ENCODE results near the gene AKNAD1.

The AKNAD1 gene

DNA sequence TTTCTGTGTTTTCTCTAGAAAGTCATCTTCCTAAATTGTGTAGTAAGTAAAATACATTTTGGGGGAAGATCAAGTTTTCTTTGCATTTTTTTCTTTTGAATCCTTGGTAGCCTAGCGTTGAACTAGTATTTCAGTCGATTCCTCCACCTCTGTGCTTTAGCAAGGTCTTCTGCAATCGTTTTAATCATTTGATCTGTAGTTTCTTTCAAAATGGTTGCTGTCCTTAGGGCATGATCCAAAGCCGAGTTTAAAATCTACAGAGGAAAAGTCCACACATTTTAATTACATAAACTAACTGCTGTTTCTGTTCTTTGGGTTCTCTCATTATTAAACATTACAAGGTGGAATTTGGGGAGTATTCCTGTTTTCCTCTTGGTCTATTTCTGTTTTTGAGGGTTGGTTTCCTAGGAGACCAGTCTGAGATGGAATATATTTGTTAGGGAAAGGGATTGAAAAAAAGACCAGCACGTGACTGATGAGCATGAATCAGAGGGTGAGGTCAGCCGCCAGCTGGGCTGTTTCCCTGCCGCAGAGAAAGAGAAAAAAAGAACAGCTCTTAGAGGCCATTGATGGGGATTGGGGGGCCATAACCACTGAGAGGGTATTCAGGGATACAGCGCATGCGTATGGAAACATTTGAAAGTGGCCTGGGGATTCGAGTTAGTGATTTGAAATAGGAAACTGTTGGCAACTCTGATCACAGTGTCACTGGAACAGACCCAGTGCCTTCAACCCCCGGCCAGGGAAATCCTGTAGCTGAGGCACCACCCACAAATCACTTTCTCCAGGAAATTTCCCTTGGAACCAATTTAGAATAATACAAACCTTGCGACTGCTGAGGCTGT, 40.6 kb downstream of the AKNAD1 start (continued):
- TF ChIP-seq SALL2 (tag by site-specific recombination; IDR thresholded peaks at IDR 0.05; ENCODE audit: borderline replicate concordance) (no peak), ZNF121 (tag by site-specific recombination; IDR thresholded peaks at IDR 0.05) (no peak), ZNF324 (tag by site-specific recombination; IDR thresholded peaks at IDR 0.05) (0 out of 2 replicates have a peak, but pooled peaks have one; percentile 24), ZNF394 (tag by site-specific recombination; IDR thresholded peaks at IDR 0.05; ENCODE audit: borderline replicate concordance) (no peak; the same call in 1 of the 2 replicates), ZNF548 (tag by site-specific recombination; IDR thresholded peaks at IDR 0.05) (no peak), OVOL3 (tag by site-specific recombination; IDR thresholded peaks at IDR 0.05) (no peak), ZNF302 (tag by site-specific recombination; IDR thresholded peaks at IDR 0.05; ENCODE audit: low read depth) (no peak), MZF1 (tag by site-specific recombination; IDR thresholded peaks at IDR 0.05; ENCODE audit: borderline replicate concordance) (peak; percentile 76), ZNF416 (tag by site-specific recombination; IDR thresholded peaks at IDR 0.05) (no peak), ZNF426 (tag by site-specific recombination; IDR thresholded peaks at IDR 0.05) (no peak), ZNF341 (tag by site-specific recombination; IDR thresholded peaks at IDR 0.05; ENCODE audit: low read depth) (peak; percentile 75), ZBTB17 (tag by site-specific recombination; IDR thresholded peaks at IDR 0.05) (peak; percentile 86), ZNF777 (tag by site-specific recombination; IDR thresholded peaks at IDR 0.05; ENCODE audit: borderline replicate concordance) (no peak), ZXDB (tag by site-specific recombination; IDR thresholded peaks at IDR 0.05) (peak; percentile 65; the same call in 1 of the 2 replicates), KLF9 (tag by site-specific recombination; IDR thresholded peaks at IDR 0.05; ENCODE audit: low read depth) (peak; percentile 32; the same call in 1 of the 2 replicates), ZNF37A (tag by site-specific recombination; IDR thresholded peaks at IDR 0.05) (no peak), ZNF202 (tag by site-specific recombination; IDR thresholded peaks at IDR 0.05; ENCODE audit: borderline replicate concordance) (no peak), ZNF221 (tag by site-specific recombination; IDR thresholded peaks at IDR 0.05; ENCODE audit: borderline replicate concordance) (no peak), ZNF501 (tag by site-specific recombination; IDR thresholded peaks at IDR 0.05) (no peak), FEZF1 (tag by site-specific recombination; IDR thresholded peaks at IDR 0.05) (peak; percentile 78), ZNF560 (tag by site-specific recombination; IDR thresholded peaks at IDR 0.05; ENCODE audit: borderline replicate concordance) (no peak), ZNF10 (tag by site-specific recombination; IDR thresholded peaks at IDR 0.05) (0 out of 2 replicates have a peak, but pooled peaks have one; percentile 11)
- TF ChIP-seq, protein P1, sequence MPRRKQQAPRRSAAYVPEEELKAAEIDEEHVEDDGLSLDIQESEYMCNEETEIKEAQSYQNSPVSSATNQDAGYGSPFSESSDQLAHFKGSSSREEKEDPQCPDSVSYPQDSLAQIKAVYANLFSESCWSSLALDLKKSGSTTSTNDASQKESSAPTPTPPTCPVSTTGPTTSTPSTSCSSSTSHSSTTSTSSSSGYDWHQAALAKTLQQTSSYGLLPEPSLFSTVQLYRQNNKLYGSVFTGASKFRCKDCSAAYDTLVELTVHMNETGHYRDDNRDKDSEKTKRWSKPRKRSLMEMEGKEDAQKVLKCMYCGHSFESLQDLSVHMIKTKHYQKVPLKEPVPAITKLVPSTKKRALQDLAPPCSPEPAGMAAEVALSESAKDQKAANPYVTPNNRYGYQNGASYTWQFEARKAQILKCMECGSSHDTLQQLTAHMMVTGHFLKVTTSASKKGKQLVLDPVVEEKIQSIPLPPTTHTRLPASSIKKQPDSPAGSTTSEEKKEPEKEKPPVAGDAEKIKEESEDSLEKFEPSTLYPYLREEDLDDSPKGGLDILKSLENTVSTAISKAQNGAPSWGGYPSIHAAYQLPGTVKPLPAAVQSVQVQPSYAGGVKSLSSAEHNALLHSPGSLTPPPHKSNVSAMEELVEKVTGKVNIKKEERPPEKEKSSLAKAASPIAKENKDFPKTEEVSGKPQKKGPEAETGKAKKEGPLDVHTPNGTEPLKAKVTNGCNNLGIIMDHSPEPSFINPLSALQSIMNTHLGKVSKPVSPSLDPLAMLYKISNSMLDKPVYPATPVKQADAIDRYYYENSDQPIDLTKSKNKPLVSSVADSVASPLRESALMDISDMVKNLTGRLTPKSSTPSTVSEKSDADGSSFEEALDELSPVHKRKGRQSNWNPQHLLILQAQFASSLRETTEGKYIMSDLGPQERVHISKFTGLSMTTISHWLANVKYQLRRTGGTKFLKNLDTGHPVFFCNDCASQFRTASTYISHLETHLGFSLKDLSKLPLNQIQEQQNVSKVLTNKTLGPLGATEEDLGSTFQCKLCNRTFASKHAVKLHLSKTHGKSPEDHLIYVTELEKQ (tag by site-specific recombination; IDR thresholded peaks at IDR 0.05; ENCODE audit: borderline replicate concordance) = no peak
- TF ChIP-seq, protein P2, sequence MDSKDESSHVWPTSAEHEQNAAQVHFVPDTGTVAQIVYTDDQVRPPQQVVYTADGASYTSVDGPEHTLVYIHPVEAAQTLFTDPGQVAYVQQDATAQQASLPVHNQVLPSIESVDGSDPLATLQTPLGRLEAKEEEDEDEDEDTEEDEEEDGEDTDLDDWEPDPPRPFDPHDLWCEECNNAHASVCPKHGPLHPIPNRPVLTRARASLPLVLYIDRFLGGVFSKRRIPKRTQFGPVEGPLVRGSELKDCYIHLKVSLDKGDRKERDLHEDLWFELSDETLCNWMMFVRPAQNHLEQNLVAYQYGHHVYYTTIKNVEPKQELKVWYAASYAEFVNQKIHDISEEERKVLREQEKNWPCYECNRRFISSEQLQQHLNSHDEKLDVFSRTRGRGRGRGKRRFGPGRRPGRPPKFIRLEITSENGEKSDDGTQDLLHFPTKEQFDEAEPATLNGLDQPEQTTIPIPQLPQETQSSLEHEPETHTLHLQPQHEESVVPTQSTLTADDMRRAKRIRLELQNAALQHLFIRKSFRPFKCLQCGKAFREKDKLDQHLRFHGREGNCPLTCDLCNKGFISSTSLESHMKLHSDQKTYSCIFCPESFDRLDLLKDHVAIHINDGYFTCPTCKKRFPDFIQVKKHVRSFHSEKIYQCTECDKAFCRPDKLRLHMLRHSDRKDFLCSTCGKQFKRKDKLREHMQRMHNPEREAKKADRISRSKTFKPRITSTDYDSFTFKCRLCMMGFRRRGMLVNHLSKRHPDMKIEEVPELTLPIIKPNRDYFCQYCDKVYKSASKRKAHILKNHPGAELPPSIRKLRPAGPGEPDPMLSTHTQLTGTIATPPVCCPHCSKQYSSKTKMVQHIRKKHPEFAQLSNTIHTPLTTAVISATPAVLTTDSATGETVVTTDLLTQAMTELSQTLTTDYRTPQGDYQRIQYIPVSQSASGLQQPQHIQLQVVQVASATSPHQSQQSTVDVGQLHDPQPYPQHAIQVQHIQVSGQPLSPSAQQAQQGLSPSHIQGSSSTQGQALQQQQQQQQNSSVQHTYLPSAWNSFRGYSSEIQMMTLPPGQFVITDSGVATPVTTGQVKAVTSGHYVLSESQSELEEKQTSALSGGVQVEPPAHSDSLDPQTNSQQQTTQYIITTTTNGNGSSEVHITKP (tag by site-specific recombination; IDR thresholded peaks at IDR 0.05) = peak; percentile 71; the same call in 1 of the 2 replicates
- TF ChIP-seq, protein P3, sequence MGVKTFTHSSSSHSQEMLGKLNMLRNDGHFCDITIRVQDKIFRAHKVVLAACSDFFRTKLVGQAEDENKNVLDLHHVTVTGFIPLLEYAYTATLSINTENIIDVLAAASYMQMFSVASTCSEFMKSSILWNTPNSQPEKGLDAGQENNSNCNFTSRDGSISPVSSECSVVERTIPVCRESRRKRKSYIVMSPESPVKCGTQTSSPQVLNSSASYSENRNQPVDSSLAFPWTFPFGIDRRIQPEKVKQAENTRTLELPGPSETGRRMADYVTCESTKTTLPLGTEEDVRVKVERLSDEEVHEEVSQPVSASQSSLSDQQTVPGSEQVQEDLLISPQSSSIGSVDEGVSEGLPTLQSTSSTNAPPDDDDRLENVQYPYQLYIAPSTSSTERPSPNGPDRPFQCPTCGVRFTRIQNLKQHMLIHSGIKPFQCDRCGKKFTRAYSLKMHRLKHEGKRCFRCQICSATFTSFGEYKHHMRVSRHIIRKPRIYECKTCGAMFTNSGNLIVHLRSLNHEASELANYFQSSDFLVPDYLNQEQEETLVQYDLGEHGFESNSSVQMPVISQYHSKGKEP (tag by site-specific recombination; IDR thresholded peaks at IDR 0.05) = no peak
- TF ChIP-seq, protein P4, sequence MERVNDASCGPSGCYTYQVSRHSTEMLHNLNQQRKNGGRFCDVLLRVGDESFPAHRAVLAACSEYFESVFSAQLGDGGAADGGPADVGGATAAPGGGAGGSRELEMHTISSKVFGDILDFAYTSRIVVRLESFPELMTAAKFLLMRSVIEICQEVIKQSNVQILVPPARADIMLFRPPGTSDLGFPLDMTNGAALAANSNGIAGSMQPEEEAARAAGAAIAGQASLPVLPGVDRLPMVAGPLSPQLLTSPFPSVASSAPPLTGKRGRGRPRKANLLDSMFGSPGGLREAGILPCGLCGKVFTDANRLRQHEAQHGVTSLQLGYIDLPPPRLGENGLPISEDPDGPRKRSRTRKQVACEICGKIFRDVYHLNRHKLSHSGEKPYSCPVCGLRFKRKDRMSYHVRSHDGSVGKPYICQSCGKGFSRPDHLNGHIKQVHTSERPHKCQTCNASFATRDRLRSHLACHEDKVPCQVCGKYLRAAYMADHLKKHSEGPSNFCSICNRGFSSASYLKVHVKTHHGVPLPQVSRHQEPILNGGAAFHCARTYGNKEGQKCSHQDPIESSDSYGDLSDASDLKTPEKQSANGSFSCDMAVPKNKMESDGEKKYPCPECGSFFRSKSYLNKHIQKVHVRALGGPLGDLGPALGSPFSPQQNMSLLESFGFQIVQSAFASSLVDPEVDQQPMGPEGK (tag by site-specific recombination; IDR thresholded peaks at IDR 0.05) = peak; percentile 53; the same call in 1 of the 2 replicates
